ENCODE data around the gene PTX4. TPM values are rescaled to one million over a fixed set of nuclear protein-coding genes. Genes with fewer than 3 reads are reported as not detected.
A peak's percentile ranks its signal among the peaks of the same experiment; 100 is the strongest.

Gene PTX4
- total and polyA plus RNA-seq, 9 of the 15 experiments (the other 6 are each of a cell fraction or from before 2014, with no cell fraction given): 0.11 TPM; not detected in 8

GRCh38 chr16:1474796-1475551 is 13.8 kb downstream of the PTX4 start, which contains the start of gene CLCN7 (continued):
- TF ChIP-seq, protein P1, sequence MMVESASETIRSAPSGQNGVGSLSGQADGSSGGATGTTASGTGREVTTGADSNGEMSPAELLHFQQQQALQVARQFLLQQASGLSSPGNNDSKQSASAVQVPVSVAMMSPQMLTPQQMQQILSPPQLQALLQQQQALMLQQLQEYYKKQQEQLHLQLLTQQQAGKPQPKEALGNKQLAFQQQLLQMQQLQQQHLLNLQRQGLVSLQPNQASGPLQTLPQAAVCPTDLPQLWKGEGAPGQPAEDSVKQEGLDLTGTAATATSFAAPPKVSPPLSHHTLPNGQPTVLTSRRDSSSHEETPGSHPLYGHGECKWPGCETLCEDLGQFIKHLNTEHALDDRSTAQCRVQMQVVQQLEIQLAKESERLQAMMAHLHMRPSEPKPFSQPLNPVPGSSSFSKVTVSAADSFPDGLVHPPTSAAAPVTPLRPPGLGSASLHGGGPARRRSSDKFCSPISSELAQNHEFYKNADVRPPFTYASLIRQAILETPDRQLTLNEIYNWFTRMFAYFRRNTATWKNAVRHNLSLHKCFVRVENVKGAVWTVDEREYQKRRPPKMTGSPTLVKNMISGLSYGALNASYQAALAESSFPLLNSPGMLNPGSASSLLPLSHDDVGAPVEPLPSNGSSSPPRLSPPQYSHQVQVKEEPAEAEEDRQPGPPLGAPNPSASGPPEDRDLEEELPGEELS (CRISPR knock-in tag; IDR thresholded peaks at IDR 0.05; ENCODE audit: borderline replicate concordance): peak; percentile 97; the same call in 1 of the 2 replicates
- TF ChIP-seq ELF4 (CRISPR knock-in tag; IDR thresholded peaks at IDR 0.05) (0 out of 2 replicates have a peak, but pooled peaks have one; percentile 7), PHB2 (IDR thresholded peaks at IDR 0.05; ENCODE audit: low read depth) (no peak), ZNF696 (CRISPR knock-in tag; conservative IDR thresholded peaks at IDR 0.05) (no peak), ZNF140 (CRISPR knock-in tag; IDR thresholded peaks at IDR 0.05) (no peak), TAF1 (IDR thresholded peaks at IDR 0.05; ENCODE audit: control insufficient read depth, extremely low read depth, insufficient read depth, low read length, severe bottlenecking) (peak; percentile 39), SMARCA5 (IDR thresholded peaks at IDR 0.05) (no peak), ETV6 (IDR thresholded peaks at IDR 0.05; ENCODE audit: borderline replicate concordance in 1 of 2, low read depth in 2 of 2, low read length in 1 of 2) (no peak), ETV6 (CRISPR knock-in tag; IDR thresholded peaks at IDR 0.05; ENCODE audit: borderline replicate concordance) (peak; percentile 92; the same call in 1 of the 2 replicates), ZFX (CRISPR knock-in tag; IDR thresholded peaks at IDR 0.05) (peak; percentile 98), LEF1 (IDR thresholded peaks at IDR 0.05) (no peak), KAT8 (IDR thresholded peaks at IDR 0.05; ENCODE audit: low read depth) (no peak), KLF16 (IDR thresholded peaks at IDR 0.05) (peak; percentile 19; the same call in 1 of the 2 replicates), TBL1XR1 (IDR thresholded peaks at IDR 0.05; ENCODE audit: low read length in 2 of 2) (no peak), RFX1 (IDR thresholded peaks at IDR 0.05) (no peak)
- TF ChIP-seq, protein P2, sequence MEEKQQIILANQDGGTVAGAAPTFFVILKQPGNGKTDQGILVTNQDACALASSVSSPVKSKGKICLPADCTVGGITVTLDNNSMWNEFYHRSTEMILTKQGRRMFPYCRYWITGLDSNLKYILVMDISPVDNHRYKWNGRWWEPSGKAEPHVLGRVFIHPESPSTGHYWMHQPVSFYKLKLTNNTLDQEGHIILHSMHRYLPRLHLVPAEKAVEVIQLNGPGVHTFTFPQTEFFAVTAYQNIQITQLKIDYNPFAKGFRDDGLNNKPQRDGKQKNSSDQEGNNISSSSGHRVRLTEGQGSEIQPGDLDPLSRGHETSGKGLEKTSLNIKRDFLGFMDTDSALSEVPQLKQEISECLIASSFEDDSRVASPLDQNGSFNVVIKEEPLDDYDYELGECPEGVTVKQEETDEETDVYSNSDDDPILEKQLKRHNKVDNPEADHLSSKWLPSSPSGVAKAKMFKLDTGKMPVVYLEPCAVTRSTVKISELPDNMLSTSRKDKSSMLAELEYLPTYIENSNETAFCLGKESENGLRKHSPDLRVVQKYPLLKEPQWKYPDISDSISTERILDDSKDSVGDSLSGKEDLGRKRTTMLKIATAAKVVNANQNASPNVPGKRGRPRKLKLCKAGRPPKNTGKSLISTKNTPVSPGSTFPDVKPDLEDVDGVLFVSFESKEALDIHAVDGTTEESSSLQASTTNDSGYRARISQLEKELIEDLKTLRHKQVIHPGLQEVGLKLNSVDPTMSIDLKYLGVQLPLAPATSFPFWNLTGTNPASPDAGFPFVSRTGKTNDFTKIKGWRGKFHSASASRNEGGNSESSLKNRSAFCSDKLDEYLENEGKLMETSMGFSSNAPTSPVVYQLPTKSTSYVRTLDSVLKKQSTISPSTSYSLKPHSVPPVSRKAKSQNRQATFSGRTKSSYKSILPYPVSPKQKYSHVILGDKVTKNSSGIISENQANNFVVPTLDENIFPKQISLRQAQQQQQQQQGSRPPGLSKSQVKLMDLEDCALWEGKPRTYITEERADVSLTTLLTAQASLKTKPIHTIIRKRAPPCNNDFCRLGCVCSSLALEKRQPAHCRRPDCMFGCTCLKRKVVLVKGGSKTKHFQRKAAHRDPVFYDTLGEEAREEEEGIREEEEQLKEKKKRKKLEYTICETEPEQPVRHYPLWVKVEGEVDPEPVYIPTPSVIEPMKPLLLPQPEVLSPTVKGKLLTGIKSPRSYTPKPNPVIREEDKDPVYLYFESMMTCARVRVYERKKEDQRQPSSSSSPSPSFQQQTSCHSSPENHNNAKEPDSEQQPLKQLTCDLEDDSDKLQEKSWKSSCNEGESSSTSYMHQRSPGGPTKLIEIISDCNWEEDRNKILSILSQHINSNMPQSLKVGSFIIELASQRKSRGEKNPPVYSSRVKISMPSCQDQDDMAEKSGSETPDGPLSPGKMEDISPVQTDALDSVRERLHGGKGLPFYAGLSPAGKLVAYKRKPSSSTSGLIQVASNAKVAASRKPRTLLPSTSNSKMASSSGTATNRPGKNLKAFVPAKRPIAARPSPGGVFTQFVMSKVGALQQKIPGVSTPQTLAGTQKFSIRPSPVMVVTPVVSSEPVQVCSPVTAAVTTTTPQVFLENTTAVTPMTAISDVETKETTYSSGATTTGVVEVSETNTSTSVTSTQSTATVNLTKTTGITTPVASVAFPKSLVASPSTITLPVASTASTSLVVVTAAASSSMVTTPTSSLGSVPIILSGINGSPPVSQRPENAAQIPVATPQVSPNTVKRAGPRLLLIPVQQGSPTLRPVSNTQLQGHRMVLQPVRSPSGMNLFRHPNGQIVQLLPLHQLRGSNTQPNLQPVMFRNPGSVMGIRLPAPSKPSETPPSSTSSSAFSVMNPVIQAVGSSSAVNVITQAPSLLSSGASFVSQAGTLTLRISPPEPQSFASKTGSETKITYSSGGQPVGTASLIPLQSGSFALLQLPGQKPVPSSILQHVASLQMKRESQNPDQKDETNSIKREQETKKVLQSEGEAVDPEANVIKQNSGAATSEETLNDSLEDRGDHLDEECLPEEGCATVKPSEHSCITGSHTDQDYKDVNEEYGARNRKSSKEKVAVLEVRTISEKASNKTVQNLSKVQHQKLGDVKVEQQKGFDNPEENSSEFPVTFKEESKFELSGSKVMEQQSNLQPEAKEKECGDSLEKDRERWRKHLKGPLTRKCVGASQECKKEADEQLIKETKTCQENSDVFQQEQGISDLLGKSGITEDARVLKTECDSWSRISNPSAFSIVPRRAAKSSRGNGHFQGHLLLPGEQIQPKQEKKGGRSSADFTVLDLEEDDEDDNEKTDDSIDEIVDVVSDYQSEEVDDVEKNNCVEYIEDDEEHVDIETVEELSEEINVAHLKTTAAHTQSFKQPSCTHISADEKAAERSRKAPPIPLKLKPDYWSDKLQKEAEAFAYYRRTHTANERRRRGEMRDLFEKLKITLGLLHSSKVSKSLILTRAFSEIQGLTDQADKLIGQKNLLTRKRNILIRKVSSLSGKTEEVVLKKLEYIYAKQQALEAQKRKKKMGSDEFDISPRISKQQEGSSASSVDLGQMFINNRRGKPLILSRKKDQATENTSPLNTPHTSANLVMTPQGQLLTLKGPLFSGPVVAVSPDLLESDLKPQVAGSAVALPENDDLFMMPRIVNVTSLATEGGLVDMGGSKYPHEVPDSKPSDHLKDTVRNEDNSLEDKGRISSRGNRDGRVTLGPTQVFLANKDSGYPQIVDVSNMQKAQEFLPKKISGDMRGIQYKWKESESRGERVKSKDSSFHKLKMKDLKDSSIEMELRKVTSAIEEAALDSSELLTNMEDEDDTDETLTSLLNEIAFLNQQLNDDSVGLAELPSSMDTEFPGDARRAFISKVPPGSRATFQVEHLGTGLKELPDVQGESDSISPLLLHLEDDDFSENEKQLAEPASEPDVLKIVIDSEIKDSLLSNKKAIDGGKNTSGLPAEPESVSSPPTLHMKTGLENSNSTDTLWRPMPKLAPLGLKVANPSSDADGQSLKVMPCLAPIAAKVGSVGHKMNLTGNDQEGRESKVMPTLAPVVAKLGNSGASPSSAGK (IDR thresholded peaks at IDR 0.05): peak; percentile 99
